GM10266 (cell line): ENCODE results near the gene SYCE3.
A peak's percentile ranks its signal among the peaks of the same experiment; 100 is the strongest.

ENCODE experiments used
- DNase-seq: peaks from one replicate; pipeline ENCODE4 v3.0.0; 2012; ENCODE audit errors: extremely low spot score
- TF ChIP-seq, protein P1 (sequence below): IDR thresholded peaks from 2 replicates; pipeline ENCODE4 v1.5.1; 2012; ENCODE audit warnings: mild to moderate bottlenecking, low read depth; ENCODE audit not compliant: control insufficient read depth, insufficient read depth; ENCODE audit errors: missing control alignments

SYCE3 gene

GRCh38 chr22:50607659-50608020 is 44.9 kb upstream of the SYCE3 start:
- TF ChIP-seq, protein P1, sequence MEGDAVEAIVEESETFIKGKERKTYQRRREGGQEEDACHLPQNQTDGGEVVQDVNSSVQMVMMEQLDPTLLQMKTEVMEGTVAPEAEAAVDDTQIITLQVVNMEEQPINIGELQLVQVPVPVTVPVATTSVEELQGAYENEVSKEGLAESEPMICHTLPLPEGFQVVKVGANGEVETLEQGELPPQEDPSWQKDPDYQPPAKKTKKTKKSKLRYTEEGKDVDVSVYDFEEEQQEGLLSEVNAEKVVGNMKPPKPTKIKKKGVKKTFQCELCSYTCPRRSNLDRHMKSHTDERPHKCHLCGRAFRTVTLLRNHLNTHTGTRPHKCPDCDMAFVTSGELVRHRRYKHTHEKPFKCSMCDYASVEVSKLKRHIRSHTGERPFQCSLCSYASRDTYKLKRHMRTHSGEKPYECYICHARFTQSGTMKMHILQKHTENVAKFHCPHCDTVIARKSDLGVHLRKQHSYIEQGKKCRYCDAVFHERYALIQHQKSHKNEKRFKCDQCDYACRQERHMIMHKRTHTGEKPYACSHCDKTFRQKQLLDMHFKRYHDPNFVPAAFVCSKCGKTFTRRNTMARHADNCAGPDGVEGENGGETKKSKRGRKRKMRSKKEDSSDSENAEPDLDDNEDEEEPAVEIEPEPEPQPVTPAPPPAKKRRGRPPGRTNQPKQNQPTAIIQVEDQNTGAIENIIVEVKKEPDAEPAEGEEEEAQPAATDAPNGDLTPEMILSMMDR = no peak
- DNase-seq = no peak

- no peak for DNase-seq
- TF ChIP-seq, protein P1 = no peak
Observed at GRCh38 chr22:50606946-50607658, 44.4 kb upstream of the SYCE3 start.

DNA sequence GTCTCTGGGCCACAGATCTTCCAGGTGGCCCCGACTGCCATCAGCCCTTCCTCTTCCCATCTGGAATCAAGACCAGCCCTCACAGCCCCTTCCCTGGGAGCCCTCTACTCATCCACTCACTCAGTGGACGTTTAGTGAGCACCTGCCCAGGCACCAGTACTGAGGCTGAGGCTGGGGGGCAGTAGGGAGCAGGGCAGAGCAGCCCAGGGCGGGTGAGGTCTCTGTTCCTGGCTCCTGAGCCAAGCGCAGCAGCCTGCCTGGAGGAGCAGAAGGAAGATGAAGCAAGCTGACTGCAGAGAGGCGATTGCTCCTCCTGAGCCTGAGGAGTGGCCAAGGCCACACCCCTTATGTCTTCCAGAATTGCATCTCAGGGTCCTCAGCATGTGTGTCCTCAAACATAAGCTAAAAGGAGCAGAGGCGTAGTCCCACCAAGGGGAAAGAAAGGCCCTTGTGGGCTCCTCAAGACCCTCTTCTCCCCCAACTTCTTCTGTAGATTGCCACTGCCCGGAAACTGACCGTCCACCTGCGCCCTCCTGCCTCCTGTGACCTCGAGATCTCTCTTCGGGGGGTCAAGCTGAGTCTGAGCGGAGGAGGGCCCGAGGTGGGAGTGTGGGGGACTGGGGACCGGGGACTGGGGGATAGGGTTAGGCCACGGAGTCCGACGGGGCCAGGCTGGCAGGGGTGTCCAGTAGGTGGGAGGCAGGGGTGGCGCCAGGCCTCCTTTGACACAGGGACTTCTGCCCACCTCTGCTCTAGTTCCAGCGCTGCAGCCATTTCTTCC is 43.6 kb upstream of the SYCE3 start:
- TF ChIP-seq, protein P1 = no peak
- peak; percentile 32 for DNase-seq

DNA sequence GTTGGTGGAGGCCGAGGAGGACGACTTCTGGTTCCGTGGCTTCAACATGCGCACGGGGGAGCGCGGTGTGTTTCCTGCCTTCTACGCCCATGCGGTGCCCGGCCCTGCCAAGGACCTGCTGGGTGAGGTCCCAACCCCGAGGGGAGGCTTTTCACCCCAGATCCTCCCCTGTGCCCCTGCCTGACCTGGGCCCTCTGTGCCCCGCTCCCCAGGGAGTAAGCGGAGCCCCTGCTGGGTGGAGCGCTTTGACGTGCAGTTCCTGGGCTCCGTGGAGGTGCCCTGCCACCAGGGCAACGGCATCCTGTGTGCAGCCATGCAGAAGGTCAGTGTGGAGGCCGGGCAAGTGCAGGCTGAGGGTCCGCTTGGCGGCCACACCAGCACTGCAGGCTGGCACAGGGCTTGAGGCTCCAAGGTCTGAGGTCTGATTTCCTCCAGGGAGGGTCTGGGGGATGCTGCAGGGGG is 42.9 kb upstream of the SYCE3 start:
- DNase-seq = no peak
- TF ChIP-seq, protein P1 = no peak

DNA sequence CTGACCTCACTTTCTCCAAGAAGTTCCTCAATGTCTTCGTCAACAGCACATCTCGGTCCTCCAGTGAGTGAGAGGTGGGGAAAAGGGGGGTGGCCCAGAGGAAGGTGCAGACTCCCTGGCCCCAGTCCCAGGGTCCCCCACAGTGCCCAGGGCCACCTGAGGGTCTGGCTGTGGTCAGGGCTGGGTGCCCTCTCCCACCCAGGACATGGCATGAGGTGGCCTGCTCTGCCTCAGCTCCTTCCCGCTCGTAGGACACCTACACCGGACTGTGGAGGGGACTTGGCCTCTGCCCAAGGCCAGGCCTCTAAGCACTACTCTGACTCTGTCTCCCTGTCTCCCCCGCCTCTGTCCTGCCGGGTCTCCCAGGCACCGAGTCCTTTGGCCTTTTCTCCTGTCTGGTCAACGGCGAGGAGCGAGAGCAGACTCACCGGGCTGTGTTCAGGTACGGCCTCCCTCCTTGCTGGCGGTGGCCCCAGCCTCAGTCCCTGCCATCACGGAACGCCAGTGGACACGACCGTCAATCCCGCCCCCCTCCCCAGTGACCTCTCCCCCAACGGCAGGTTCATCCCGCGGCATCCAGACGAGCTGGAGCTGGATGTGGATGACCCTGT is 42.4 kb upstream of the SYCE3 start:
- DNase-seq = peak; percentile 44
- TF ChIP-seq, protein P1 = no peak

DNA sequence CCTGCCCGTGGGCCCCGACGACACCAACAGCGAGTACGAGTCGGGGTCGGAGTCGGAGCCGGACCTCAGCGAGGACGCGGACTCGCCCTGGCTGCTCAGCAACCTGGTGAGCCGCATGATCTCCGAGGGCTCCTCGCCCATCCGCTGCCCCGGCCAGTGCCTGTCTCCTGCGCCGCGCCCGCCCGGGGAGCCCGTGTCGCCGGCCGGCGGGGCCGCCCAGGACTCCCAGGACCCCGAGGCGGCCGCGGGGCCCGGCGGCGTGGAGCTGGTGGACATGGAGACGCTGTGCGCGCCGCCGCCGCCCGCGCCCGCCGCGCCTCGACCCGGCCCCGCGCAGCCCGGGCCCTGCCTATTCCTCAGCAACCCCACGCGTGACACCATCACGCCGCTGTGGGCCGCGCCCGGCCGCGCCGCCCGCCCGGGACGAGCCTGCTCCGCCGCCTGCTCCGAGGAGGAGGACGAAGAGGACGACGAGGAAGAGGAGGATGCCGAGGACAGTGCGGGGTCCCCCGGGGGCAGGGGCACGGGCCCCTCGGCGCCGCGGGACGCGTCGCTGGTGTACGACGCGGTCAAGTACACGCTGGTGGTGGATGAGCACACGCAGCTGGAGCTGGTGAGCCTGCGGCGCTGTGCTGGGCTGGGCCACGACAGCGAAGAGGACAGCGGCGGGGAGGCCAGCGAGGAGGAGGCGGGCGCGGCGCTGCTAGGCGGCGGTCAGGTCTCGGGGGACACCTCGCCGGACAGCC is 41.7 kb upstream of the SYCE3 start:
- TF ChIP-seq, protein P1 = no peak
- DNase-seq = no peak
